ENCODE measurements around the gene PIGO. TPM values are rescaled to one million over a fixed set of nuclear protein-coding genes. Genes with fewer than 3 reads are reported as not detected.

Gene PIGO
- 10 to 100 TPM; 15.0 to 16.6 TPM for total RNA-seq

- Mint-ChIP-seq H3K9me3 (no peaks in the 10 kb centered on the region), H3K4me1 (peaks cover 22% of the 10 kb centered on the region), H3K27me3 (no peaks in the 10 kb centered on the region), H3K4me3 (peak within 1 kb of the TSS; percentile 84), H3K27ac (peak within 1 kb of the TSS; percentile 81), H3K36me3 (ENCODE audit: low read depth) (peaks cover 48% of the 10 kb centered on the region)
- peak; percentile 92 for ATAC-seq (replicated peaks)
These were observed at the start of gene PIGO for GRCh38 chr9:35096035-35096849. PIGO (minus strand) TSS chr9:35096591; CDS start chr9:35095565, 1,026 bp downstream.

- Mint-ChIP-seq H3K27ac (no peak overlapping the region), H3K27me3 (peaks cover 2% of the 10 kb centered on the region), H3K9me3 (peaks cover 3% of the 10 kb centered on the region), H3K36me3 (ENCODE audit: low read depth) (no peaks in the 10 kb centered on the region), H3K4me3 (no peak overlapping the region), H3K4me1 (no peaks in the 10 kb centered on the region)
- no peak for ATAC-seq (replicated peaks)
These were observed 45.6 kb upstream of the PIGO start for GRCh38 chr9:35142037-35142436.

GRCh38 chr9:35140093-35140492 lies 43.7 kb upstream of the PIGO start:
- no peak for ATAC-seq (replicated peaks)
- no peak overlapping the region for H3K4me3 Mint-ChIP-seq
- H3K27me3 Mint-ChIP-seq, result peaks cover 2% of the 10 kb centered on the region
- H3K36me3 Mint-ChIP-seq (ENCODE audit: low read depth), result no peaks in the 10 kb centered on the region
- no peaks in the 10 kb centered on the region for H3K4me1 Mint-ChIP-seq
- no peak overlapping the region for H3K27ac Mint-ChIP-seq
- H3K9me3 Mint-ChIP-seq, result peaks cover 3% of the 10 kb centered on the region

GRCh38 chr9:35136866-35137265 lies 40.5 kb upstream of the PIGO start:
- Mint-ChIP-seq H3K4me3 (no peak overlapping the region), H3K9me3 (peaks cover 3% of the 10 kb centered on the region), H3K27ac (no peak overlapping the region), H3K27me3 (peaks cover 2% of the 10 kb centered on the region), H3K4me1 (no peaks in the 10 kb centered on the region), H3K36me3 (ENCODE audit: low read depth) (no peaks in the 10 kb centered on the region)
- no peak for ATAC-seq (replicated peaks)

GRCh38 chr9:35135988-35136387 lies 39.6 kb upstream of the PIGO start:
- Mint-ChIP-seq H3K27me3 (peaks cover 2% of the 10 kb centered on the region), H3K27ac (no peak overlapping the region), H3K4me1 (no peaks in the 10 kb centered on the region), H3K4me3 (no peak overlapping the region), H3K36me3 (ENCODE audit: low read depth) (no peaks in the 10 kb centered on the region), H3K9me3 (peaks cover 3% of the 10 kb centered on the region)
- ATAC-seq (replicated peaks), result no peak

GRCh38 chr9:35134920-35135319 lies 38.5 kb upstream of the PIGO start:
- peaks cover 2% of the 10 kb centered on the region for H3K27me3 Mint-ChIP-seq
- H3K4me3 Mint-ChIP-seq, result no peak overlapping the region
- ATAC-seq (replicated peaks), result no peak
- H3K27ac Mint-ChIP-seq, result no peak overlapping the region
- no peaks in the 10 kb centered on the region for H3K9me3 Mint-ChIP-seq
- no peaks in the 10 kb centered on the region for H3K36me3 Mint-ChIP-seq (ENCODE audit: low read depth)
- no peaks in the 10 kb centered on the region for H3K4me1 Mint-ChIP-seq

- peaks cover 23% of the 10 kb centered on the region for H3K4me1 Mint-ChIP-seq
- no peaks in the 10 kb centered on the region for H3K27me3 Mint-ChIP-seq
- H3K9me3 Mint-ChIP-seq, result no peaks in the 10 kb centered on the region
- no peaks in the 10 kb centered on the region for H3K36me3 Mint-ChIP-seq (ENCODE audit: low read depth)
- H3K27ac Mint-ChIP-seq, result peak overlapping the region; percentile 83
- H3K4me3 Mint-ChIP-seq, result peak overlapping the region; percentile 80
- ATAC-seq (replicated peaks), result peak; percentile 70
These were observed 20.6 kb upstream of the PIGO start for GRCh38 chr9:35116898-35117551.

- Mint-ChIP-seq H3K4me1 (peaks cover 27% of the 10 kb centered on the region), H3K27me3 (no peaks in the 10 kb centered on the region), H3K9me3 (no peaks in the 10 kb centered on the region), H3K36me3 (ENCODE audit: low read depth) (no peaks in the 10 kb centered on the region), H3K27ac (peak overlapping the region; percentile 83), H3K4me3 (peak overlapping the region; percentile 80)
- ATAC-seq (replicated peaks), result no peak
These were observed 20.1 kb upstream of the PIGO start for GRCh38 chr9:35116539-35116897.

GRCh38 chr9:35115680-35116538 lies 19.5 kb upstream of the PIGO start, which contains the start of gene ATOSB:
ATOSB (minus strand) TSS chr9:35115862; CDS start chr9:35108274, 7,588 bp downstream.
- Mint-ChIP-seq H3K9me3 (no peaks in the 10 kb centered on the region), H3K4me1 (peaks cover 27% of the 10 kb centered on the region)

GRCh38 chr9:35114840-35115628 lies 18.6 kb upstream of the PIGO start:
- Mint-ChIP-seq H3K27me3 (no peaks in the 10 kb centered on the region), H3K9me3 (no peaks in the 10 kb centered on the region), H3K27ac (peak overlapping the region; percentile 83), H3K4me3 (peak overlapping the region; percentile 80), H3K4me1 (peaks cover 27% of the 10 kb centered on the region), H3K36me3 (ENCODE audit: low read depth) (no peaks in the 10 kb centered on the region)
- ATAC-seq (replicated peaks), result no peak

More at GRCh38 chr9:35115680-35116538, 19.5 kb upstream of the PIGO start, which contains the start of gene ATOSB:
- H3K27ac Mint-ChIP-seq, result peak within 1 kb of the TSS; percentile 83
- no peaks in the 10 kb centered on the region for H3K27me3 Mint-ChIP-seq
- H3K4me3 Mint-ChIP-seq, result peak within 1 kb of the TSS; percentile 80
- peak; percentile 69 for ATAC-seq (replicated peaks)
- no peaks in the 10 kb centered on the region for H3K36me3 Mint-ChIP-seq (ENCODE audit: low read depth)

GRCh38 chr9:35114113-35114839 lies 17.9 kb upstream of the PIGO start:
- Mint-ChIP-seq H3K27me3 (no peaks in the 10 kb centered on the region), H3K27ac (peak overlapping the region; percentile 83), H3K4me1 (peaks cover 27% of the 10 kb centered on the region), H3K9me3 (no peaks in the 10 kb centered on the region), H3K36me3 (ENCODE audit: low read depth) (no peaks in the 10 kb centered on the region), H3K4me3 (peak overlapping the region; percentile 80)
- peak; percentile 23 for ATAC-seq (replicated peaks)

GRCh38 chr9:35112257-35113020 lies 16.0 kb upstream of the PIGO start:
- no peak for ATAC-seq (replicated peaks)
- H3K4me1 Mint-ChIP-seq, result peaks cover 27% of the 10 kb centered on the region
- peak overlapping the region; percentile 79 for H3K4me3 Mint-ChIP-seq
- peaks cover 9% of the 10 kb centered on the region for H3K36me3 Mint-ChIP-seq (ENCODE audit: low read depth)
- no peaks in the 10 kb centered on the region for H3K9me3 Mint-ChIP-seq
- peak overlapping the region; percentile 79 for H3K27ac Mint-ChIP-seq
- no peaks in the 10 kb centered on the region for H3K27me3 Mint-ChIP-seq
